Stimulated activated CD4-positive, alpha-beta T cell treated with anti-CD3 and anti-CD28 coated beads, Interleukin-1b, Interleukin-23, amount 100 ng/mL, for 24 hours (primary cell): ENCODE data around the gene CEP250.

ENCODE experiments used
- DNase-seq, 4 experiments: peaks; one replicate each; pipeline ENCODE4 v3.0.0-alpha.2; 2020; ENCODE audit warnings: low read depth in 4 of 4, low spot score in 1 of 4

Gene CEP250, protein sequence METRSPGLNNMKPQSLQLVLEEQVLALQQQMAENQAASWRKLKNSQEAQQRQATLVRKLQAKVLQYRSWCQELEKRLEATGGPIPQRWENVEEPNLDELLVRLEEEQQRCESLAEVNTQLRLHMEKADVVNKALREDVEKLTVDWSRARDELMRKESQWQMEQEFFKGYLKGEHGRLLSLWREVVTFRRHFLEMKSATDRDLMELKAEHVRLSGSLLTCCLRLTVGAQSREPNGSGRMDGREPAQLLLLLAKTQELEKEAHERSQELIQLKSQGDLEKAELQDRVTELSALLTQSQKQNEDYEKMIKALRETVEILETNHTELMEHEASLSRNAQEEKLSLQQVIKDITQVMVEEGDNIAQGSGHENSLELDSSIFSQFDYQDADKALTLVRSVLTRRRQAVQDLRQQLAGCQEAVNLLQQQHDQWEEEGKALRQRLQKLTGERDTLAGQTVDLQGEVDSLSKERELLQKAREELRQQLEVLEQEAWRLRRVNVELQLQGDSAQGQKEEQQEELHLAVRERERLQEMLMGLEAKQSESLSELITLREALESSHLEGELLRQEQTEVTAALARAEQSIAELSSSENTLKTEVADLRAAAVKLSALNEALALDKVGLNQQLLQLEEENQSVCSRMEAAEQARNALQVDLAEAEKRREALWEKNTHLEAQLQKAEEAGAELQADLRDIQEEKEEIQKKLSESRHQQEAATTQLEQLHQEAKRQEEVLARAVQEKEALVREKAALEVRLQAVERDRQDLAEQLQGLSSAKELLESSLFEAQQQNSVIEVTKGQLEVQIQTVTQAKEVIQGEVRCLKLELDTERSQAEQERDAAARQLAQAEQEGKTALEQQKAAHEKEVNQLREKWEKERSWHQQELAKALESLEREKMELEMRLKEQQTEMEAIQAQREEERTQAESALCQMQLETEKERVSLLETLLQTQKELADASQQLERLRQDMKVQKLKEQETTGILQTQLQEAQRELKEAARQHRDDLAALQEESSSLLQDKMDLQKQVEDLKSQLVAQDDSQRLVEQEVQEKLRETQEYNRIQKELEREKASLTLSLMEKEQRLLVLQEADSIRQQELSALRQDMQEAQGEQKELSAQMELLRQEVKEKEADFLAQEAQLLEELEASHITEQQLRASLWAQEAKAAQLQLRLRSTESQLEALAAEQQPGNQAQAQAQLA (N-terminal part only)

GRCh38 chr20:35454881-35455609 is at the start of gene CEP250:
Gene CEP250 (plus strand): TSS chr20:35455598. CDS start chr20:35462368, 6,770 bp downstream.
- DNase-seq: peak; percentile 85 to 96 (median 90)

DNA sequence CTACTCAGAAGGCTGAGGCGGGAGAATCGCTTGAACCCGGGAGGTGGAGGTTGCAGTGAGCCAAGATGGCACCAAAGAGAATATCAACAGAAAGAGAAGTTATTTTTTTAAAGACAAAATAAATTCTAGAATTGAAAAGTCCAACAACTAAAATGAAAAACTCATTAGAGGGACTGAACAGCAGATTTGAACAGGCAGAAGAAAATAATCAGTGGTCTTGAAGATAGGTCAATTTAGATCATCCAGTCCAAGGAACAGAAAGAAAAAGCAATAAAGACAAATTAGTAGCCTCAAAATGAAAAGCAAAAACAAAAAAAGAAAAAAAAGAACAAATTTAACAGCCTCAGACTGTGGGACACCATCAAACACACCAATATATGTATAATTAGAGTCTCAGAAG is 49.6 kb upstream of the CEP250 start:
- DNase-seq: no peak

GRCh38 chr20:35408270-35408669 is 47.1 kb upstream of the CEP250 start:
- no peak for DNase-seq

DNA sequence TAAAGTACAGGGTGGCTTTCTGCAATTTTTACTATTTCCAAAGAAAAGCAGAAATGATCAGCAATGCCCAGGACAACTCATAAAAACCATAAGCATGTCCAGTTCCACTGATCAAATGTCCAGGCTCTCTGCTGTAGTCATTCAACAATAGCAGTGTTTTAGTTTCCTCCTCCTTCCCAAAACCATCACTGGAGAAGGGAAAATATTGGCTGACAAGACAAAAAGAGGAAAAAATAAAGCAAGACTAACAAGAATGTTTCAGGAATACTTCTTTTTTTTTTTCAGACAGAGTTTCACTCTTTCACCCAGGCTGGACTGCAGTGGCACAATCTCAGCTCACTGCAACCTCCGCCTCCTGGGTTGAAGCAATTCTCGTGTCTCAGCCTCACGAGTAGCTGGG is 45.9 kb upstream of the CEP250 start:
- DNase-seq: no peak

- DNase-seq: no peak
These were observed 44.8 kb upstream of the CEP250 start for GRCh38 chr20:35410613-35411012.

- no peak for DNase-seq
These were observed 34.1 kb upstream of the CEP250 start for GRCh38 chr20:35421322-35421721.

DNA sequence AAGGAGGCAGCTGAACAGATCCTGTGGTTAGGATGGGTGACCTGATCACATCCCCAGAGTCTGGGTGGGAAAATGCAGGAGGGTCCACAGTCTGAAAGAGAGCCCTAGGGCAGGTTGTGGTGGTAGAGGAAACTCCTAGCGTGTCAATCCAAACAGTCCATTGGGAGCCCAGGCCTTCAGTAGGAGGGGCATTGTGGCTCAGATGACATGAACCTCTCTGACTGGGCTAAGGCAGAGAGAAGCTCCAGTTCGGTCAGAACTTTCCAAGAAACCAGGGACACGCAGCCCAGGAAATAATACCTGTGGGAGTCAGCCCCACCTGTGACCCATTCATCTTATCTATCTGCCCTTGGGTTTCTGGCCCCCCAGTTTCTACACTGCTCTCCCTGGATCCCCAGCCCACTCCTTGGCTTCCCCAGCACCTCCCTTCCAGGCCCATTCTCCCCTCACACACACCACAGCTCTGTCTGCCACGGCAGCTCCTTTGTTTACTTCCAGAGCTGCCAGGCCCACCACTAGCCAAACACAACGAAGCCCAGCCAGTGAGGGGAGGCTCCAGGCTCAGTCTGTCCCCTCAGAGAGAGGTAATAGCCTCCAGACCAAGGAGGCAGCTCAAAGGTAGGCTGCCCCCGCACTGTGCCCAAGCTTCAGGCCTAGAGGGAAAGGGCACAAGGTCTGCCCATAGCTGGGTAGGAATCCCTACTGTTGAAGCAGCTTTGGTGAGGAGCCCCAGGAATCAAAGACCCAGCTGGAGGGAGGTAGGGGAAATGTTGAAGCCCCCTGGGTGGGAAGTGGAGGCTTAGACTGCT is 23.6 kb upstream of the CEP250 start:
- DNase-seq: no peak

DNA sequence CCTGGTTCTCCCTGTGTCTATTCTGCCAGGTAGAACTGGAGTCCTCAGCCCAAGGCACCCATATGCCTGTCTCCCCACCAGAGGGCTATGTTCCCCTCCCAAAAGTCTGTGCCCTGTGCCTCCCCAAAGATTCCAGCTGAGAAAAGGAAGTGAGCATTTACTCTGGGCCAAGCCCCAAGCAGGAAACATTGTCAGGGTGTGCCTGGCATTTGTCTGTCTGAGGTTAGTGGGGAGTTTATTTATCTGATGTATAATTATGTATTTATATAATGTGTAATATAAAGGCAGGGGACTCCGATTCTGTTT is 23.0 kb upstream of the CEP250 start:
- DNase-seq: no peak

- DNase-seq: no peak
These were observed 22.1 kb upstream of the CEP250 start for GRCh38 chr20:35433337-35433736.

GRCh38 chr20:35434085-35435005 is 21.1 kb upstream of the CEP250 start:
- DNase-seq: no peak

GRCh38 chr20:35436177-35436573 is 19.2 kb upstream of the CEP250 start:
- no peak for DNase-seq

DNA sequence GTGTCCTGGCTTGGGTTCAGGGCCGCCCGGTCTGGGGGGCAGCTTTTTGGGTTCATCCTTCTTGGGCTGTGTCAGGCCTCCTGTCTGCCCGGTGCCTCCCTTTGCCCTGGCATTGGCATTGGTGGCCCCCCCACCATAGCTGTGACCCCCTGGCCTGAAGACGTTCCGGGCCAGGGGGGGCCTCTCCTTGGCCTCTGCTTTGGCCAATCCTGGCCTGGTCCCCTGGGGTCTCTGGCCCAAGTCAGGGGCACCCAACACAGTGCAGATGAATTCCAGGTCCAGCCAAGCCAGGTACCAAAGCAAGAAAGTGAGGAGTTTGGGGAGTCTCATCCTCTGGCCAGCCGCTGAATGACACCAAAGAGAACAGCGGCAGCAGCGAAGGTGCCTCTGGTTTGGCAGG is 17.8 kb upstream of the CEP250 start:
- DNase-seq: no peak

- DNase-seq: no peak
These were observed 12.4 kb upstream of the CEP250 start for GRCh38 chr20:35443003-35443402.

DNA sequence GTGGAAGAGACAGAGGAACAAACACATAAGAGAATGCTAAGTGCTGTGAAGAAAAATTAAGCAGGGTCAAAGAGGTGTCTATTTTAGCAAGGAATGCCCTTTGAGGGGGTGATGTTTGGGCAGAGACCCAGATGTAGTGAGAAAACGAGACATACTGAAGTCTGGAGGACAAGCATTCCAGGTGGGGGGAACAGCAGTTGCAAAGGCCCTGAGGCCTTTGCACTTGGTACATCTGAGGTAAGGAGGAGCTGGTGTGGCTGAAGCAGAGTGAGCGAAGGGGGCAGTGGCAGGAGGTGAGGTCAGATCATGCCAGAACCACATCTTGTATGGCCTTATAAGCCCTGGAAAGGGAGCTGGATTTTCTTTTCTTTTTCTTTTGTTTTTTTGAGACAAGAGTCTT is 11.2 kb upstream of the CEP250 start:
- DNase-seq: no peak

GRCh38 chr20:35446356-35447078 is 8.9 kb upstream of the CEP250 start:
- DNase-seq: no peak

- DNase-seq: peak; percentile 88 to 96 (median 92)
These were observed 8.2 kb upstream of the CEP250 start for GRCh38 chr20:35447082-35447789.

DNA sequence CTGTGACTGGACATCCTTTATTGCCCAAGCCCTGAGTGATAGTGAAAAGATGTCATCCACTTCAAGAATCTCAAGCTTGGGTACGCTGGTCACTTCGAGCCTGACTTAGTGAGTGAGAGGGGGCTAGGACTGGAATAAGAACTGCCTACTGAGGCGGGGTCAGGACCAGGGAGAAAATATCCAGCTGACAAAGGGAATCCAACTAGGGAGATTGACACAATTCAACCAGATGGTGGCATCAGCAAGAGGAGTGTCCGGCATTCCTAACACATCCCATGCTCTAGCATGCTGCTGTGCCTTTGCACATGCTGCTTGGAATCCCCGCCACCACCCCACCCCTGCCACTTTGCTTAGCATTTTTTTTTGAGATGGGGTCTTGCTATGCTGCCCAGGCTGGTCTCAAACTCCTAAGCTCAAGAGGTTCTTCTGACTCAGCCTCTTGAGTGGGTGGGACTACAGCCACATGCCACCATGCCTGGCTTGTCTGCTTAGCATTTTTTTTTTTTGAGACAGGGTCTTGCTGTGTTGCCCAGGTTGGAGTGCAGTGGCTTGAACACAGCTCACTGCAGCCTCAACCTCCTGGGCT is 6.5 kb upstream of the CEP250 start:
- DNase-seq: no peak
